ENCODE results near the gene ZNF140.

The ZNF140 gene

GRCh38 chr12:133106253-133106652, 25.5 kb downstream of the ZNF140 start:
- H3K9me3 ChIP-seq (ENCODE audit: control insufficient read depth, insufficient read depth, low read length): peaks cover 75% of the 10 kb centered on the region
- TF ChIP-seq EZH2phosphoT487 (IDR thresholded peaks at IDR 0.05; ENCODE audit: borderline replicate concordance, low read length): no peak
- TF ChIP-seq CTCF (IDR thresholded peaks at IDR 0.05; ENCODE audit: low read depth, low read length, poor library complexity, severe bottlenecking): no peak

GRCh38 chr12:133107121-133107520, 26.4 kb downstream of the ZNF140 start:
- H3K36me3 ChIP-seq (ENCODE audit: control insufficient read depth, low read length): peaks cover 33% of the 10 kb centered on the region
- no peaks in the 10 kb centered on the region for H3K79me2 ChIP-seq (ENCODE audit: control insufficient read depth, low read length)
- TF ChIP-seq EZH2phosphoT487 (IDR thresholded peaks at IDR 0.05; ENCODE audit: borderline replicate concordance, low read length) (no peak), CTCF (IDR thresholded peaks at IDR 0.05; ENCODE audit: low read depth, low read length, poor library complexity, severe bottlenecking) (no peak)
- no peaks in the 10 kb centered on the region for H3K4me1 ChIP-seq (ENCODE audit: control insufficient read depth, low read length)
- H3K9me2 ChIP-seq (replicated peaks; ENCODE audit: control insufficient read depth, low read length): no peaks in the 10 kb centered on the region
- no peaks in the 10 kb centered on the region for H3F3A ChIP-seq (ENCODE audit: control insufficient read depth, insufficient read depth)
- H3K27me3 ChIP-seq (ENCODE audit: control insufficient read depth, low read length): no peaks in the 10 kb centered on the region
- H3K4me2 ChIP-seq (ENCODE audit: low read length): no peak overlapping the region
- H3K9me3 ChIP-seq (ENCODE audit: control insufficient read depth, insufficient read depth, low read length): peaks cover 72% of the 10 kb centered on the region
- H3K27ac ChIP-seq (ENCODE audit: low read depth, low read length): no peak overlapping the region
- no peaks in the 10 kb centered on the region for H4K20me1 ChIP-seq (ENCODE audit: control insufficient read depth, insufficient read depth, low read depth, low read length)
- no peak overlapping the region for H3K4me3 ChIP-seq (ENCODE audit: low read length)

More at GRCh38 chr12:133106253-133106652, 25.5 kb downstream of the ZNF140 start:
- H3K79me2 ChIP-seq (ENCODE audit: control insufficient read depth, low read length): no peaks in the 10 kb centered on the region
- peaks cover 36% of the 10 kb centered on the region for H3K36me3 ChIP-seq (ENCODE audit: control insufficient read depth, low read length)
- no peaks in the 10 kb centered on the region for H3K9me2 ChIP-seq (replicated peaks; ENCODE audit: control insufficient read depth, low read length)
- H3K4me3 ChIP-seq (ENCODE audit: low read length): no peak overlapping the region
- H3K4me1 ChIP-seq (ENCODE audit: control insufficient read depth, low read length): no peaks in the 10 kb centered on the region
- no peaks in the 10 kb centered on the region for H4K20me1 ChIP-seq (ENCODE audit: control insufficient read depth, insufficient read depth, low read depth, low read length)
- no peak overlapping the region for H3K27ac ChIP-seq (ENCODE audit: low read depth, low read length)
- no peaks in the 10 kb centered on the region for H3F3A ChIP-seq (ENCODE audit: control insufficient read depth, insufficient read depth)
- H3K4me2 ChIP-seq (ENCODE audit: low read length): no peak overlapping the region
- H3K27me3 ChIP-seq (ENCODE audit: control insufficient read depth, low read length): no peaks in the 10 kb centered on the region

- no peak overlapping the region for H3K4me3 ChIP-seq (ENCODE audit: low read length)
- H3K9me3 ChIP-seq (ENCODE audit: control insufficient read depth, insufficient read depth, low read length): peaks cover 65% of the 10 kb centered on the region
- H3K4me1 ChIP-seq (ENCODE audit: control insufficient read depth, low read length): no peaks in the 10 kb centered on the region
- H3K36me3 ChIP-seq (ENCODE audit: control insufficient read depth, low read length): peaks cover 33% of the 10 kb centered on the region
- H3K79me2 ChIP-seq (ENCODE audit: control insufficient read depth, low read length): no peaks in the 10 kb centered on the region
- H3K27ac ChIP-seq (ENCODE audit: low read depth, low read length): no peak overlapping the region
- no peaks in the 10 kb centered on the region for H3K9me2 ChIP-seq (replicated peaks; ENCODE audit: control insufficient read depth, low read length)
- no peaks in the 10 kb centered on the region for H4K20me1 ChIP-seq (ENCODE audit: control insufficient read depth, insufficient read depth, low read depth, low read length)
- TF ChIP-seq EZH2phosphoT487 (IDR thresholded peaks at IDR 0.05; ENCODE audit: borderline replicate concordance, low read length) (no peak), CTCF (IDR thresholded peaks at IDR 0.05; ENCODE audit: low read depth, low read length, poor library complexity, severe bottlenecking) (no peak)
- H3K27me3 ChIP-seq (ENCODE audit: control insufficient read depth, low read length): no peaks in the 10 kb centered on the region
- no peak overlapping the region for H3K4me2 ChIP-seq (ENCODE audit: low read length)
- H3F3A ChIP-seq (ENCODE audit: control insufficient read depth, insufficient read depth): no peaks in the 10 kb centered on the region
These were observed 27.4 kb downstream of the ZNF140 start for GRCh38 chr12:133108150-133108549.
